Measurements from ENCODE around the gene BUB3.

DNA sequence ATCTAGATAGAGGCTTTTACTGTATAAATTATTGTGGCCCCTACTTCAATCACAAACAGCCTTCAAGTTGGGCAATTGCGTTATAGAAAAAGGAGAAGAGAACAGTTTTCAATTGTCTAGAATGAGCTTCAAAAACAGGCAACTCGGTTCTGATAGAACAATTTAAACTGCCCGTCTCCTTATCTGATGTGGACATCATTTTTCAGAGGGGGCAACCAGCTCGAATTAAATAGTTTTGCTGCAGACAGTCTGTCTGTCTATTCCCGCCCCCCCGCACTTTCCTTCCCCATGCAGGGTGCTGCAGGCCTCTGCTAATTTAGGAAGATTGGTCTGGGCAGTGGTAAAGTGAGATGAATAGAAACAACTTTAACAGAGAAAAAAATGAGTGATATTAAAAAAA lies 58.4 kb downstream of the BUB3 start:
- TF ChIP-seq, protein P1, sequence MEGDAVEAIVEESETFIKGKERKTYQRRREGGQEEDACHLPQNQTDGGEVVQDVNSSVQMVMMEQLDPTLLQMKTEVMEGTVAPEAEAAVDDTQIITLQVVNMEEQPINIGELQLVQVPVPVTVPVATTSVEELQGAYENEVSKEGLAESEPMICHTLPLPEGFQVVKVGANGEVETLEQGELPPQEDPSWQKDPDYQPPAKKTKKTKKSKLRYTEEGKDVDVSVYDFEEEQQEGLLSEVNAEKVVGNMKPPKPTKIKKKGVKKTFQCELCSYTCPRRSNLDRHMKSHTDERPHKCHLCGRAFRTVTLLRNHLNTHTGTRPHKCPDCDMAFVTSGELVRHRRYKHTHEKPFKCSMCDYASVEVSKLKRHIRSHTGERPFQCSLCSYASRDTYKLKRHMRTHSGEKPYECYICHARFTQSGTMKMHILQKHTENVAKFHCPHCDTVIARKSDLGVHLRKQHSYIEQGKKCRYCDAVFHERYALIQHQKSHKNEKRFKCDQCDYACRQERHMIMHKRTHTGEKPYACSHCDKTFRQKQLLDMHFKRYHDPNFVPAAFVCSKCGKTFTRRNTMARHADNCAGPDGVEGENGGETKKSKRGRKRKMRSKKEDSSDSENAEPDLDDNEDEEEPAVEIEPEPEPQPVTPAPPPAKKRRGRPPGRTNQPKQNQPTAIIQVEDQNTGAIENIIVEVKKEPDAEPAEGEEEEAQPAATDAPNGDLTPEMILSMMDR (optimal IDR thresholded peaks at IDR 0.05 in 1 of 3, IDR thresholded peaks at IDR 0.05 in 1 of 3, conservative IDR thresholded peaks at IDR 0.05 in 1 of 3; ENCODE audit: extremely low read depth in 1 of 3, insufficient read depth in 2 of 3, low read length in 3 of 3) = no peak
- TF ChIP-seq EZH2 (IDR thresholded peaks at IDR 0.05; ENCODE audit: low read length) = no peak

All from keratinocyte (primary cell).